VCaP (cell line): ENCODE results near the gene VSTM4.
A peak's percentile ranks its signal among the peaks of the same experiment; 100 is the strongest.

ENCODE experiments used
- H3K27ac ChIP-seq: fragments of 450-650 bp; 2 replicates; pipeline ENCODE4 v1.5.1; 2017
- TF ChIP-seq, protein P1 (sequence below): fragments of 450-650 bp; conservative IDR thresholded peaks from 2 replicates; pipeline ENCODE4 v1.5.1; 2017; ENCODE audit warnings: mild to moderate bottlenecking, moderate library complexity

The VSTM4 gene

DNA sequence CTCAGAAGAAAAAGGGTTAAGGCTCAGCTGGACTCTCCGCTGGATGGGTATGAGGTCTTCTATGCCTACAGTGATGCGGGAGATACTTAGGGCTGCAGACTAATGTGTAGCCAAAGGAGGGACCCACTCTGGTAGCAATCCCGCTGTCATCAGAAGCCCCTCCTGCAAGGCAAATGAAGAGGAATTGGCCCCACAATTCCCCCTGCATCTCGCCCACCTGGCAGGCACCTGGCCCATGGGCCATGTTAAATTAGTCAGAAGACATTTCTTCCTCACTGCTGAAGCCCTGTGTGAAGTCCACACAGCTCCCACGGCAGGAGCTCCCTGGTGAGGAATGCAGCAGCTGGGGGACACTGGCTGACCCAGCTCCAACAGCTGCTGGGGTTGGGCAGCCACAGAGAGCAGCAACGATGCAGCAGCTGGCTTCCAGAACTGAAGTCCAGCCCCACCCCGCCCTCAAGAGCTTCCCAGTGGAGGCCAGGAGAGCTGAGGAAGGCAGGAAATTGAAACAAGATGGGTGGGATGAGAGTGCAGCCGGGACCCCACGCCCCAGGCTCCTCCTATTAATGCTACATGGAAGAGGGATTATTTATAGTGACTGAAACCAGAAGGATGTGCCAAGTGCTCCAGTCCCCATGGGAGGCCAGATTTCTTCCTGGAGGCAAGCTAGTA lies 5.5 kb downstream of the VSTM4 start:
- H3K27ac ChIP-seq = no peak overlapping the region
- TF ChIP-seq, protein P1, sequence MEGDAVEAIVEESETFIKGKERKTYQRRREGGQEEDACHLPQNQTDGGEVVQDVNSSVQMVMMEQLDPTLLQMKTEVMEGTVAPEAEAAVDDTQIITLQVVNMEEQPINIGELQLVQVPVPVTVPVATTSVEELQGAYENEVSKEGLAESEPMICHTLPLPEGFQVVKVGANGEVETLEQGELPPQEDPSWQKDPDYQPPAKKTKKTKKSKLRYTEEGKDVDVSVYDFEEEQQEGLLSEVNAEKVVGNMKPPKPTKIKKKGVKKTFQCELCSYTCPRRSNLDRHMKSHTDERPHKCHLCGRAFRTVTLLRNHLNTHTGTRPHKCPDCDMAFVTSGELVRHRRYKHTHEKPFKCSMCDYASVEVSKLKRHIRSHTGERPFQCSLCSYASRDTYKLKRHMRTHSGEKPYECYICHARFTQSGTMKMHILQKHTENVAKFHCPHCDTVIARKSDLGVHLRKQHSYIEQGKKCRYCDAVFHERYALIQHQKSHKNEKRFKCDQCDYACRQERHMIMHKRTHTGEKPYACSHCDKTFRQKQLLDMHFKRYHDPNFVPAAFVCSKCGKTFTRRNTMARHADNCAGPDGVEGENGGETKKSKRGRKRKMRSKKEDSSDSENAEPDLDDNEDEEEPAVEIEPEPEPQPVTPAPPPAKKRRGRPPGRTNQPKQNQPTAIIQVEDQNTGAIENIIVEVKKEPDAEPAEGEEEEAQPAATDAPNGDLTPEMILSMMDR = no peak

DNA sequence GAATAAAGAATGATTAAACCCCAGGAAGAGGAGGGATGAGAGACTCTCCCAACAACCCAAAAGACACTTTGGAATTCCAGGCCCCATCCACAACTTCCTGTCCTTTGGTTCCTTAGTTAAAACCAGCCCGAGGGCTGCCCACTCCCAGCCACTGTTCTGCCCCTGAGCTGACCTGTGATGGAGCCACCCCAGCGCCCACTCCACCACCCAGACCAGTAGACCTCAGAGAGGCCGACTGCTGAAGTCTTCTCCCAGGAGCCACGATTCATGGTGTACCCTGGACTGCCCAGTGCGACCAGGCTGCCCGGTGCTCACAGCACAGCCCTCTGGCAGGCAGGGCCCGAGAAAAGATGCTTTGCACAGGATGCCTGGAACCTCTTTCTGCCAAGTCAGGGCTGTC lies 6.7 kb downstream of the VSTM4 start:
- TF ChIP-seq, protein P1 = no peak
- H3K27ac ChIP-seq = no peak overlapping the region

DNA sequence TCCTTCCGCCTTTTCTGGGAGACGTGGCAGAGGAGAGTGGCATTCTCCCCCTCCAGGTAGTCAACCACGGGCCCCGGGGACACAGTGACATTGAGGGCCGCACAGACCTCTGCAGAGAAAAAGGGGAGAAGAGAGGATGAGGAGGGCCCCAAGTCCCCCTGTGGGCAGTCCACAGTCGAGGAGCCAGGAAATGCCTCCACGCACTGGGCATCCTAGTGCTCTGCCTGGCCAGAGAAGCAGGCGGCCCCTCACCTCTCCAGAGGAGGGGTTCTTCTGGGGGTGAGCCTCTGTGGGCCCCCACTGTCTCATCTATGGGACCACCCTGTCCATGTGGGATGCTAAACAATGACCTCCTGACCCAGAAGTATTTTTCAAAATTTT lies 7.4 kb downstream of the VSTM4 start:
- TF ChIP-seq, protein P1 = no peak
- H3K27ac ChIP-seq = no peak overlapping the region

DNA sequence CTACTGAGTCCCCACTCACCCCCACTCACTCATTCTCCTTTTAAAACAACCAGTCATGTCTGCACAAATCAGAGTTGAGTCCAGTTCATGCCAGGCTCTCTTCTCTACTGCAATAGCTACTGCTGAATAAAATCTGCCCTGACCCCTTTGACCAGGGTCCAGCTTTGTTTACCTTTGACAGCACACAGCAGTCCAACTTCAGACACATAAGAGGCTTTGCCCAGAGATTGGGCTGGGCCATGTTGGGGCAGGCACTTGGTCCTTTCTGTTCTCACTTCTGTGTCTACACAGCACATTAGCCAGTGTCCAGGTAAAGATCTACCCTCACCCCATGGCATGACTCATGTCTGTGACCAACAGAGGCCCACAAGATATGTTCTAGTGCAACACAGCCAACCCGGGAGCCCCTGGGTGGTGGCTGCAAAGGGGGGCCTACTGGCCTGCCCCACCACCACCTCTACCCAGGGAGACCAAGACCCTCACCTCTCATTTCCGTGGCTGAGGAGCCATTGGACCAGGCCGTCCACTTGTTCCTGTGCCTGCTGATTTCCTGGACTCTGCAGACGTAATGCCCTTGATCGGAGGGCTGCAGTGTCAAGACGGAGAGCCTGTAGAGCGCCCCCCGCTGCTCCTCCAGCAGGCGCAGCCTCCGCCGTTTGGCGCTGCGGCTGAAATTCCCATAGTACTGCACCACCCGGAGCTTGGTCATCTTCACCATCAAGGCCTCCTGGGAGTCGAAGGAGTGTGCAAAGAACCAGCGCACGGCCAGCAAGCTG lies 8.0 kb downstream of the VSTM4 start:
- H3K27ac ChIP-seq = peak overlapping the region; percentile 43

DNA sequence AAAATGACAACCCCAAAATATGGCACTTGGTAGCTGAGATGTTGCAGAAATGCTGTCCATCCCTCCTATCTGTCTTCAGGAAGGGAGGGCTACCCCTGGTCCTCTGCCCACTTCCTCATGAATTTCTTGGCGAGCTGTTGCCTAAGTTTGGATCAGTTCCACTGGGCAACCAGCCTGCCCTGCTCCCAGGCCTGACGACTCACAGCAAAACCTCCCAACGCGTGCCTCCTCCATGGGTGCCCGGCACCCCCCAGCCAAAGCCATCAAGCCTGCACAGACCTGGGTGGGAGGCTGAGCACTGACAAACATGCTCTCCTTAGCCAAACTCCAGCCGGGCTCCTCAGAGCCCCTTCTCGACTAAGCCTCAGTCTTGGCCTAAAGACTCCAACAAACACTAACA lies 8.9 kb downstream of the VSTM4 start:
- TF ChIP-seq, protein P1 = no peak
- peak overlapping the region; percentile 43 for H3K27ac ChIP-seq

More for the DNA sequence above, 8.0 kb downstream of the VSTM4 start:
- TF ChIP-seq, protein P1 = no peak

DNA sequence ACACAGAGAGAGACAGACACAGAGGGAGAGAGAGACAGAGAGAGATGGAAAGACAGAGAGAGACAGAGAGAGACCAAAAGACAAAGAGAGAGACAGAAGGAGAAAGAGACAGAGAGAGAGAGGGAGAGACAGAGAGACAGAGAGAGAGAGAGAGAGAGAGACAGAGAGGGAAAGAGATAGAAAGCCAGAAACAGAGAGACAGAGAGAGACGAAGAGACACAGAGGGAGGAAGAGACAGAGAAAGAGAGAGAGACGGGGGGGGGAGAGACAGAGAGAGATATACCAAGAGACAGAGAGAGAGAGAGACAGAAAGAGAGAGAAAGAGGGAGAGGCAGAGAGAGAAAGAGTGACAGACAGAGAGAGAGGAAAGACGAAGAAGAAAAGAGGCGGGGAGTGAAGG lies 10.2 kb downstream of the VSTM4 start:
- peak overlapping the region; percentile 43; the same call in 1 of the 2 replicates for H3K27ac ChIP-seq
- TF ChIP-seq, protein P1 = no peak

DNA sequence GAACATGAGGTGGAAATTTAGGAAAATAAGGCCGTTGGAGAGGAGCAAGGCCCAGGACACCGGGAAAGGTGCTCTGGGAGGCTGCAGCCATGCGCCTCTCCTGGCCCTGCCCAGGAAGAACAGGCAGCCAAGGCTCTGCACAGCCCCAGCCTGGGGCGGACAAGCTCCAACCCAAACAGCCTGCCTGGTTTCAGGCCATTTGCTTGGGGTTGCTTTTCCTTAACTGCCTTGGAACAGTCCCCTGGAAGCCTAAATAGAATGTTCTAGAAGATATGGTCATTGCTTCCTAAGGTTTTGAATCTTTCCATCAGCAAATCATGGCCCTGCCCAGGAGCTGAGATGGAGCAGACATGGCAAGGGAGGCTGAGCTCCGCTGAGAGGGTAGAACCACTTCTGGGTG lies 11.0 kb downstream of the VSTM4 start:
- TF ChIP-seq, protein P1 = no peak
- H3K27ac ChIP-seq = no peak overlapping the region
